ENCODE results near the gene AGBL4.

Gene AGBL4

GRCh38 chr1:48676376-48676775 is 1347.4 kb downstream of the AGBL4 start:
- no peak for DNase-seq

DNA sequence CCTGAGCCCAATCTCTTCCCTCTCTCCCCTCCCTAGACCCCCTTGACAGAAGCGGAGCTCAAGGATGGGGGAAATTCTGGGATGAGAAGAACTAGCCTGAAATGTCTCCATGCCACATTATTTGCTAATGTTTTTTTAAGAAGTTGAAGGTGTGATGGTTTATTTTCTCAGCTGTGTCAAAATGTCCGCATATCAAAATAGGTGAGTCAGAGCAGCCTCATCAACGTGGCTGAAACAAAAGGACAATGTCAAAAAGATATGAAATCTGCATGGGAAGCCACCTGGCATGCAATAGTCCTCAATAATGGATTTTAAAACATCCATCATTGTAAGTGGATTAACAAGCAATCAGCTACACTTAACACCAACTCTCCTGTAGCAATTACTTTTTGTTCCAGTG is 1348.5 kb downstream of the AGBL4 start:
- no peak for DNase-seq

DNA sequence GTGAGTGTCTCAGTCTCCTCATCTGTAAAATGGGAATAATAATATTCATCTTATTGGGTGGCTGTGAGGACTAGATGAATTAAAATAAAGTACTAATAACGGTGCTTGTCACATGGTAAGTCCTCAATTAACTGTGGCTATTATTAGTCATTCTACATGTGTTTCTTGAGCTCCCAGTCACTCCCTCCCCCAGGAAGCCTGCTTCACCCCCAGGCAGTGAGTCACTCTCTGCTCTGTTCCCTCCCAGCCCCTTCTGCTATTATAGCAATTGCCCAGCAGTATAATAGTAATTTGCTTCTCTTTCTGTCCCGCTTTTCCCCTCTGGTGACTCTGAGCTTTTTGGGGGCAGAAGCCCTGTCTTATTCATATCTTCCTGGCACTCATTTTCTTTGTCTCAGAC is 1349.1 kb downstream of the AGBL4 start:
- no peak for DNase-seq

- DNase-seq: no peak
These were observed 1350.2 kb downstream of the AGBL4 start for GRCh38 chr1:48673332-48674105.

DNA sequence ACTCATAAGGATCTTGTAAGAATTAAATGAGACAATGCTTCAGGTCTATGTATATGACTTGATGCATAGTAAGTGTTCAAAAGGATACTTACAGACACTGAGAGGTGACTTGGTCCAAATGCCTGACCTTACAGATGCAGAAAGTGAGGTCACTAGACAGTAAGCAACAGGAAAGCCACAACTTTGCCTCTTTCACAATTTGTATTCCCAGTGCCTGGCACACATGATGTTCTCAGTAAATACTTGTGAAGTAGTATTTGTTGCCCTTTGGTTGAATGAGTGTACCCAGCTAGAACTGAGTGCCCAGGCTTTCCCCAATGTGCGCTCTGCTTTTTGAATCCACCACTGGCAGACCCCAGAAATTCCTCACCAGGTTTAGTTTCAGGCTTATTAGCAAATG is 1352.2 kb downstream of the AGBL4 start:
- DNase-seq: no peak

- no peak for DNase-seq
These were observed 1353.3 kb downstream of the AGBL4 start for GRCh38 chr1:48670234-48671020.

DNA sequence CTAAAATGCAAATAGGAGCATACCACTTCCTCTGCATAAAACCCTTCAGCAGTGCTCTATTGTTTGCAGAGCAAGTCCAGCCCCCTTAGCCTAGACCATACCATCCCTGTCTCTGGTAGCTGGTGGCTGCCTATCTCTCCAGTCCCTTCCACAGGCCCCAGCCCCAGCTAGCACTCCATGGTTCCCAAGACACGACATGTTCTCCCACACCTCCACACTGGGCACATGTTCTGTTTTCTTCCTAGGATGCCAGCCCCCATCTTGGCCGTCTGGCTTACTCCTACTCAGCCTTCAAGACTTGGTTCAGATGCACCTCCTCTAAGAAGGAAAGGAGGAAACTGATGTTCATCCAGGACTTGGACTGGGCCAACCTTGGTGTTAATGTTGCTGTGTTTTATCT is 1355.4 kb downstream of the AGBL4 start:
- DNase-seq: no peak

DNA sequence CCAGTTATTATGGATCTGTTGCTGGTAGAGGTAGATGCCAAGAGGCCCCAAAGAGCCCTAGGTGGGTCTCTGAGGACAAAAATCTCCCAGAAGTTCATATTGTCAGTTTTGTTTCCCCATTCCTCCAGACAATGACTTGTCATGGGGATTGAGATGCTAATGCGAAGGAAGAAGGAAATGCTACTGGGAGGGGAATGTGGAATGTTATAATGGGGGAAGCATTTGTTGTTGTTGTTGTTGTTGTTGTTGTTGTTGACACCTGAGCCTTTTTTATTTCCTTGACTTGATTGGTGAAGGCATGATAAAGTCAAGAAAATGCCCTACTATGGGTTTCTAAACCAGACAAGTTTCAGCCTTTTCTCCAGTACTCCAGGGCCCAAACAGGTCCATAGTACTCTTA is 1356.0 kb downstream of the AGBL4 start:
- DNase-seq: no peak

GRCh38 chr1:48665708-48666407 is 1357.9 kb downstream of the AGBL4 start:
- no peak for DNase-seq

- DNase-seq: no peak
These were observed 1361.9 kb downstream of the AGBL4 start for GRCh38 chr1:48661726-48662463.

DNA sequence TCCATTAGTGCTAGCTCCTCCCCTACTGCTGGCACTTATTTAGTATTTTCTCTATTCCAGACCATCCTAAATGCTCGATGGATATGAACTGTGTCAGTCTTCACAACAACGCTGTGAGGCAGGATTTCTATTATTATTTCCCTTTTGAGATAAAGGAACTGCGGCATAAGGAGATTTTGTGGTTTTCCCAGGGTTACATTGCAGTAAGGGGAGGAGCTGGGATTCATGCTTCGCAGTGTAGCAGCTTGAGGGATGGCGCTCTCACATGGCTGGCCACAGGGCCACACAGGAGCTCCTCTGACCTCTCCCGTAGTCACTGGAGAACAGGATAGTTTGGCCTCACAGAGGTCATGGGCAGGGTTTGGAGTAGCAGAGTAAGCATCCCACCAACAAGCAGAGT is 1364.0 kb downstream of the AGBL4 start:
- DNase-seq: no peak

- DNase-seq: no peak
These were observed 1366.3 kb downstream of the AGBL4 start for GRCh38 chr1:48657413-48657812.

DNA sequence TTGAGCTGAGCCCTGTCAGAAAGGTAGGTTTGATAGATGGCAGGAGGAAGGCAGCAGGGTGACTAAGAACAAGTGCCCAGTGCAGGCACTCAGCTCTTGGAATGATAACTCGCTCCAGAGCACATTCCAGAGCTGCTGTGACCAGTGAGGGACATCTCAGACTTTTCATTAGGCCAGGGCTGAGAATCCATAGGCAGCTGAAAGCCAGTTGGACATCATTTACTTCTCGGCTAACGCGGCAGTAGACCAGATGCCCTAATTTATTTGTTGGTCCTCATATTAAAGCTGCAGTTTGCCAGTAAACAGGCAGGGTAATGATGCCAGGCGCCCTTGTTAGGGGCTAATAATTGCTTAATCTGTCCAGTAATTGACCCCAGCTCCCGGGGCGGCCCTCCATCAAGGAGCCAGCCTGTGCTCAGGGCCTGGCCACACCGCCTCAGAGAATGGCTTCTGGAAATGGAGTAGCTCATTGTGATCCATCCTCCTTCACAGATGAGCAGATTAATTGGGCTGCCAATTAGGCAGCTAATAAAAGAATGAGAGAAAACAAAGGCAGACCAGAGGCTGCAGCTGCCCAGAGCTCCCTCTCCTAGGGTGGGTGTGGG is 1369.0 kb downstream of the AGBL4 start:
- DNase-seq: no peak

DNA sequence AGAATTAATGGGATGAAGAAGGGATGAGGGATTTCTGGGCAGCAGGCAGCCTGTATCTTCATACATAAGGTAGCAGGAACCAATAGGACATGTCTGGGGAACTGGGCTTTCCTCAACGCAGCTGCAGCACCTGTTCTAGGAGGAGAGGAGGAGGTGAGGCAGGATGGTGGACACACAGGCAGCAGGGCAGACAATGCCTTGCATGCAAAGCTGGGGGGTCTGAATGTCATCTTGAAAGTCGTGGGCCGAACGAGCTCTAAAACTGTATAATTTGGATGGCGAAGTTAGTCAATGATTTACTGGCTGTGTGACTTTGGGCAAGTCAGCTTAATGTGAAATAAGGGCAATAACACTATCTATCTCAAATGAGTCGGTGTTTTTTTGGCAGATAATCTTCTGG is 1371.4 kb downstream of the AGBL4 start:
- no peak for DNase-seq

DNA sequence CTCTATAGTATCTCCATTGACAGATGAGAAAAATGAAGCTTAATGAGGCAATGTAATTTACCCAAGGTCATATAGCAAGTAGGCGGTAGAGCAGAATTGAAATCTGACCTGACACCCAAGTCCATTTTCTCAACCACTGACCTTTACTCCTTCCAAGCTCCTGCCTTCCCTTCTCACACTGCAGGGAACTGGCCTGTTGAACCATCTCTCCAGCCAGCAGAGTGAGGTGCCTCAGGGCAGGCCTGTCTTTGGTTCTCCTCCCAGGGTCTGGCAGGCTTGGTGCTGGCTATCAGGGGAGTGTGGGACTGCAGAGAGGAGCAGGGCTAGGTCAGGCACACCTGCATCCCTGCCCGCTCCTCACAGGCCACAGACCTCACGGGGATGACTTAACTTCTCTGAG is 1373.9 kb downstream of the AGBL4 start:
- no peak for DNase-seq

DNA sequence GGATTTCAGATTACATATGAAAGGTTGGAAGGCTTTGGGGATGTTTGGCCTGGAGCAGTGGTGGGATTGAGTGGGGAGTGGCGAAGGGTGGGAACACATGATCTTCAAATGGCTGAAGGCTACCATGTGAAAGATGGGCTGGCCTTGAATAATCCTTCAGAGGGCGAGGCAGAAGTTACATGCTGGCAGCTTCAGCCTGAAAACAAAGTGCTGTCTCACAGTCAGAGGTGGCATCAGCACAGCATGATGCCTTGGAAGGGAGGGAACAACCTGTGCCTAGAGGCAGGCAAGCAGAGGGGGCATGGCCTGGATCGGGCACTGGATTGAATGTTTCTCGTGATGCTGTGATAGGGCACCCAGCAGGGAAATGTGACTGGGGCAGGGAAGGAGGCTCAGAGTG is 1377.9 kb downstream of the AGBL4 start:
- no peak for DNase-seq

- DNase-seq: no peak
These were observed 1378.7 kb downstream of the AGBL4 start for GRCh38 chr1:48644905-48645605.

- no peak for DNase-seq
These were observed 1379.4 kb downstream of the AGBL4 start for GRCh38 chr1:48644190-48644900.

- DNase-seq: no peak
These were observed 1380.6 kb downstream of the AGBL4 start for GRCh38 chr1:48643193-48643592.

- no peak for DNase-seq
These were observed 1382.8 kb downstream of the AGBL4 start for GRCh38 chr1:48640836-48641492.

GRCh38 chr1:48629867-48630266 is 1393.9 kb downstream of the AGBL4 start:
- DNase-seq: no peak

All from cortex of kidney (tissue), 1 donor.